ENCODE measurements around the gene LPIN1.

DNA sequence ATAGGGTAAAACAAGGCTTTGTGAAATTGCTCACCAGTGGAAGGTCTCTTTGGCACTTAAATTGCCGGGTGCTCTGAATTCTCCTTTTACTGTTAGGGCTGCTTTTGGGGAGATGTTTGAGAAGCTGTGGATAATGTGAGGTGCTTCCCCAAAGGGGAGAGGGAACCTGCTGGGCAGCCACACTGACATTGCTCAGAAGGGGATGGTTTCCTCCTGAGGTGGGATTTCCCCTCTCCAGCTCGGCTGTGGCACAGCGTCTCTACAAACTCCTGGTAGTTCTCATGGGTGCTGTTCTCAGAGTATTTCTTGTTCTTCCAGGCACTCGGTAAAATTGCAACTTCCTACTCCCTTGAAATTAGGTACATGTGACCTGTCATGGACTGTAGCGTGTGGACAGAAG, 124.2 kb downstream of the LPIN1 start:
- TF ChIP-seq, protein P1, sequence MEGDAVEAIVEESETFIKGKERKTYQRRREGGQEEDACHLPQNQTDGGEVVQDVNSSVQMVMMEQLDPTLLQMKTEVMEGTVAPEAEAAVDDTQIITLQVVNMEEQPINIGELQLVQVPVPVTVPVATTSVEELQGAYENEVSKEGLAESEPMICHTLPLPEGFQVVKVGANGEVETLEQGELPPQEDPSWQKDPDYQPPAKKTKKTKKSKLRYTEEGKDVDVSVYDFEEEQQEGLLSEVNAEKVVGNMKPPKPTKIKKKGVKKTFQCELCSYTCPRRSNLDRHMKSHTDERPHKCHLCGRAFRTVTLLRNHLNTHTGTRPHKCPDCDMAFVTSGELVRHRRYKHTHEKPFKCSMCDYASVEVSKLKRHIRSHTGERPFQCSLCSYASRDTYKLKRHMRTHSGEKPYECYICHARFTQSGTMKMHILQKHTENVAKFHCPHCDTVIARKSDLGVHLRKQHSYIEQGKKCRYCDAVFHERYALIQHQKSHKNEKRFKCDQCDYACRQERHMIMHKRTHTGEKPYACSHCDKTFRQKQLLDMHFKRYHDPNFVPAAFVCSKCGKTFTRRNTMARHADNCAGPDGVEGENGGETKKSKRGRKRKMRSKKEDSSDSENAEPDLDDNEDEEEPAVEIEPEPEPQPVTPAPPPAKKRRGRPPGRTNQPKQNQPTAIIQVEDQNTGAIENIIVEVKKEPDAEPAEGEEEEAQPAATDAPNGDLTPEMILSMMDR (IDR thresholded peaks at IDR 0.05; ENCODE audit: control extremely low read depth in 1 of 3, insufficient read depth in 1 of 3, low read depth in 1 of 3, low read length in 3 of 3): no peak
- TF ChIP-seq, protein P2, sequence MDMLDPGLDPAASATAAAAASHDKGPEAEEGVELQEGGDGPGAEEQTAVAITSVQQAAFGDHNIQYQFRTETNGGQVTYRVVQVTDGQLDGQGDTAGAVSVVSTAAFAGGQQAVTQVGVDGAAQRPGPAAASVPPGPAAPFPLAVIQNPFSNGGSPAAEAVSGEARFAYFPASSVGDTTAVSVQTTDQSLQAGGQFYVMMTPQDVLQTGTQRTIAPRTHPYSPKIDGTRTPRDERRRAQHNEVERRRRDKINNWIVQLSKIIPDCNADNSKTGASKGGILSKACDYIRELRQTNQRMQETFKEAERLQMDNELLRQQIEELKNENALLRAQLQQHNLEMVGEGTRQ (IDR thresholded peaks at IDR 0.05; ENCODE audit: low read length): no peak
- TF ChIP-seq POLR2A (IDR thresholded peaks at IDR 0.05; ENCODE audit: control extremely low read depth in 1 of 2, low read depth in 2 of 2, low read length in 2 of 2) (no peak), EZH2 (IDR thresholded peaks at IDR 0.05; ENCODE audit: low read depth, low read length, severe bottlenecking) (no peak), SUZ12 (IDR thresholded peaks at IDR 0.05; ENCODE audit: low read length) (no peak), POLR2AphosphoS5 (IDR thresholded peaks at IDR 0.05; ENCODE audit: low read depth, low read length) (no peak), TCF12 (IDR thresholded peaks at IDR 0.05; ENCODE audit: low read depth, low read length) (no peak), SRF (IDR thresholded peaks at IDR 0.05; ENCODE audit: low read depth, low read length) (no peak), RBBP5 (IDR thresholded peaks at IDR 0.05; ENCODE audit: borderline replicate concordance, low read depth, low read length) (no peak), TBP (IDR thresholded peaks at IDR 0.05; ENCODE audit: low read depth, low read length) (no peak), KDM5A (IDR thresholded peaks at IDR 0.05; ENCODE audit: low read length) (no peak), GTF2F1 (IDR thresholded peaks at IDR 0.05; ENCODE audit: borderline replicate concordance, low read depth, low read length) (no peak)
- TF ChIP-seq, protein P3, sequence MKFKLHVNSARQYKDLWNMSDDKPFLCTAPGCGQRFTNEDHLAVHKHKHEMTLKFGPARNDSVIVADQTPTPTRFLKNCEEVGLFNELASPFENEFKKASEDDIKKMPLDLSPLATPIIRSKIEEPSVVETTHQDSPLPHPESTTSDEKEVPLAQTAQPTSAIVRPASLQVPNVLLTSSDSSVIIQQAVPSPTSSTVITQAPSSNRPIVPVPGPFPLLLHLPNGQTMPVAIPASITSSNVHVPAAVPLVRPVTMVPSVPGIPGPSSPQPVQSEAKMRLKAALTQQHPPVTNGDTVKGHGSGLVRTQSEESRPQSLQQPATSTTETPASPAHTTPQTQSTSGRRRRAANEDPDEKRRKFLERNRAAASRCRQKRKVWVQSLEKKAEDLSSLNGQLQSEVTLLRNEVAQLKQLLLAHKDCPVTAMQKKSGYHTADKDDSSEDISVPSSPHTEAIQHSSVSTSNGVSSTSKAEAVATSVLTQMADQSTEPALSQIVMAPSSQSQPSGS (IDR thresholded peaks at IDR 0.05; ENCODE audit: low read length): no peak

All from H1 (cell line).